Uterus (tissue), 2 donors: ENCODE results near the gene MOSPD3.

Experiments
- CTCF ChIP-seq, 4 experiments: fragments of 200-600 bp in 2 of 4; fragments of 450-650 bp in 2 of 4; sonication (generic) in 2 of 4; IDR thresholded peaks; one replicate each; pipeline ENCODE4 v1.5.1; 2016 to 2019; ENCODE audit warnings: antibody characterized with exemption in 4 of 4, mild to moderate bottlenecking in 2 of 4, moderate library complexity in 1 of 4
- POLR2A ChIP-seq, 2 donors: fragments of 450-650 bp; IDR thresholded peaks; one replicate each; pipeline ENCODE4 v1.6.1; 2016; ENCODE audit warnings: antibody characterized with exemption in 2 of 2, mild to moderate bottlenecking in 1 of 2, moderate library complexity in 1 of 2

GRCh38 chr7:100567751-100568175 lies 44.6 kb upstream of the MOSPD3 start:
- no peak for TF ChIP-seq CTCF (IDR thresholded peaks at IDR 0.05)
- no peak for TF ChIP-seq POLR2A (IDR thresholded peaks at IDR 0.05)
